H9 (cell line): Measurements from ENCODE around the gene FMO5. TPM values are rescaled to one million over a fixed set of nuclear protein-coding genes. Genes with fewer than 3 reads are reported as not detected.

ENCODE experiments used
- DNase-seq: peaks from one replicate; pipeline ENCODE4 v3.0.0-alpha.2; 2017
- H2AFZ ChIP-seq: one replicate; pipeline ENCODE4 v1.6.1; 2013; ENCODE audit warnings: mild to moderate bottlenecking, low read length, control low read depth, moderate library complexity
- H2AK5ac ChIP-seq: 2 replicates; pipeline ENCODE4 v1.6.1; 2013; ENCODE audit warnings: low read length, control low read depth, mixed read lengths; ENCODE audit not compliant: insufficient read length
- H2BK120ac ChIP-seq: one replicate; pipeline ENCODE4 v1.6.1; 2013; ENCODE audit warnings: low read depth, mild to moderate bottlenecking, low read length, control low read depth, inconsistent platforms; ENCODE audit not compliant: poor library complexity, severe bottlenecking
- H2BK12ac ChIP-seq: 2 replicates; pipeline ENCODE4 v1.6.1; 2013; ENCODE audit warnings: low read length, control low read depth, mixed read lengths, low read depth; ENCODE audit not compliant: insufficient read length
- H2BK15ac ChIP-seq: 2 replicates; pipeline ENCODE4 v1.6.1; 2013; ENCODE audit warnings: low read depth, low read length, control low read depth
- H2BK20ac ChIP-seq: one replicate; pipeline ENCODE4 v1.6.1; 2013; ENCODE audit warnings: low read depth, mild to moderate bottlenecking, low read length, control low read depth, inconsistent platforms; ENCODE audit not compliant: poor library complexity, severe bottlenecking
- H2BK5ac ChIP-seq: 2 replicates; pipeline ENCODE4 v1.6.1; 2013; ENCODE audit warnings: low read length, control low read depth, mixed read lengths; ENCODE audit not compliant: insufficient read length
- H3K14ac ChIP-seq: 2 replicates; pipeline ENCODE4 v1.6.1; 2013; ENCODE audit warnings: low read length, control low read depth; ENCODE audit not compliant: insufficient read depth
- H3K18ac ChIP-seq: 2 replicates; pipeline ENCODE4 v1.6.1; 2013; ENCODE audit warnings: low read depth, mild to moderate bottlenecking, mixed read lengths, low read length, control low read depth; ENCODE audit not compliant: insufficient read length
- H3K23ac ChIP-seq: 2 replicates; pipeline ENCODE4 v1.6.1; 2013; ENCODE audit warnings: low read length, control low read depth, mixed read lengths, low read depth; ENCODE audit not compliant: insufficient read length
- H3K23me2 ChIP-seq: 2 replicates; pipeline ENCODE4 v1.6.1; 2013; ENCODE audit warnings: low read depth, mild to moderate bottlenecking, mixed read lengths, low read length, control low read depth; ENCODE audit not compliant: insufficient read length, poor library complexity, severe bottlenecking
- H3K27ac ChIP-seq: 2 replicates; pipeline ENCODE4 v1.5.1; 2013; ENCODE audit warnings: low read length, control low read depth, mixed read lengths, low read depth; ENCODE audit not compliant: insufficient read length
- H3K27me3 ChIP-seq: 2 replicates; pipeline ENCODE4 v1.6.1; 2013; ENCODE audit warnings: low read length, control low read depth, inconsistent platforms; ENCODE audit not compliant: insufficient read depth
- H3K4ac ChIP-seq: 2 replicates; pipeline ENCODE4 v1.6.1; 2013; ENCODE audit warnings: low read depth, mild to moderate bottlenecking, control low read depth, inconsistent platforms, low read length, moderate library complexity
- H3K4me1 ChIP-seq: 2 replicates; pipeline ENCODE4 v1.6.1; 2013; ENCODE audit warnings: low read length, control low read depth, inconsistent platforms; ENCODE audit not compliant: insufficient read depth
- H3K4me2 ChIP-seq: 2 replicates; pipeline ENCODE4 v1.6.1; 2013; ENCODE audit warnings: low read length, control low read depth, mixed read lengths; ENCODE audit not compliant: insufficient read length, insufficient read depth
- H3K56ac ChIP-seq: 2 replicates; pipeline ENCODE4 v1.6.1; 2013; ENCODE audit warnings: low read depth, mild to moderate bottlenecking, mixed read lengths, low read length, control low read depth; ENCODE audit not compliant: insufficient read length
- H3K79me1 ChIP-seq: 2 replicates; pipeline ENCODE4 v1.6.1; 2013; ENCODE audit warnings: low read depth, mild to moderate bottlenecking, moderate library complexity, low read length, control low read depth, inconsistent platforms; ENCODE audit not compliant: insufficient read depth, poor library complexity, severe bottlenecking
- H3K79me2 ChIP-seq: 2 replicates; pipeline ENCODE4 v1.6.1; 2013; ENCODE audit warnings: low read length, control low read depth, inconsistent platforms; ENCODE audit not compliant: insufficient read depth
- H3K9ac ChIP-seq: 2 replicates; pipeline ENCODE4 v1.6.1; 2013; ENCODE audit warnings: low read length, control low read depth, mixed read lengths; ENCODE audit not compliant: insufficient read length; ENCODE audit errors: extremely low read depth
- H3K9me3 ChIP-seq: one replicate; pipeline ENCODE4 v1.6.1; 2013; ENCODE audit warnings: low read depth, low read length, inconsistent platforms; ENCODE audit not compliant: control insufficient read depth
- H3T11ph ChIP-seq: one replicate; pipeline ENCODE4 v1.6.1; 2013; ENCODE audit warnings: mild to moderate bottlenecking, low read length, control low read depth, inconsistent platforms
- H4K20me1 ChIP-seq: one replicate; pipeline ENCODE4 v1.6.1; 2013; ENCODE audit not compliant: control insufficient read depth, insufficient read length, insufficient read depth
- H4K5ac ChIP-seq: 2 replicates; pipeline ENCODE4 v1.6.1; 2013; ENCODE audit warnings: low read depth, mild to moderate bottlenecking, mixed read lengths, low read length, control low read depth; ENCODE audit not compliant: insufficient read length
- H4K8ac ChIP-seq: replicated peaks from 2 replicates; pipeline ENCODE4 v1.6.1; 2013; ENCODE audit warnings: low read length, control low read depth, mixed read lengths, low read depth; ENCODE audit not compliant: insufficient read length
- H4K91ac ChIP-seq: 2 replicates; pipeline ENCODE4 v1.6.1; 2013; ENCODE audit warnings: low read depth, mild to moderate bottlenecking, moderate library complexity, mixed read lengths, low read length, control low read depth; ENCODE audit not compliant: insufficient read length
- H3K27ac Mint-ChIP-seq, 3 experiments: 2 replicates in 2 of 3; 3 replicates in 1 of 3; pipeline ENCODE4 v1.8.0; 2020 to 2021; ENCODE audit warnings: mixed read lengths in 3 of 3, mild to moderate bottlenecking in 1 of 3, moderate library complexity in 1 of 3
- H3K27me3 Mint-ChIP-seq: 2 replicates; pipeline ENCODE4 v1.8.0; 2021; ENCODE audit warnings: low read depth, mild to moderate bottlenecking, moderate library complexity, mixed read lengths
- H3K36me3 Mint-ChIP-seq, 3 experiments: 2 replicates in 2 of 3; 3 replicates in 1 of 3; pipeline ENCODE4 v1.8.0; 2020 to 2021; ENCODE audit warnings: low read depth in 3 of 3, mixed read lengths in 3 of 3; ENCODE audit not compliant: insufficient read depth in 1 of 3
- H3K4me1 Mint-ChIP-seq, 2 experiments: 2 replicates each; pipeline ENCODE4 v1.8.0; 2020; ENCODE audit warnings: mixed read lengths in 2 of 2
- H3K4me3 Mint-ChIP-seq, 2 experiments: 2 replicates in 1 of 2; 3 replicates in 1 of 2; pipeline ENCODE4 v1.8.0; 2020 to 2021; ENCODE audit warnings: mild to moderate bottlenecking in 2 of 2, mixed read lengths in 2 of 2, moderate library complexity in 1 of 2
- H3K9me3 Mint-ChIP-seq, 2 experiments: 2 replicates in 1 of 2; 3 replicates in 1 of 2; pipeline ENCODE4 v1.8.0; 2020; ENCODE audit warnings: mild to moderate bottlenecking in 2 of 2, mixed read lengths in 2 of 2, moderate library complexity in 1 of 2
- WGBS: extraction: QIAGEN DNeasy Blood & Tissue Kit; methylation state at CpG from one replicate; pipeline ENCODE4 v1.1.7; 2013; ENCODE audit warnings: missing lambda C conversion rate, low lambda C conversion rate, mixed read lengths; ENCODE audit not compliant: insufficient read length; ENCODE audit errors: extremely low coverage; 5-methylcytosine and 5-hydroxymethylcytosine counted together
- total RNA-seq: library from RNA; stranded (reverse); gene quantifications from 2 replicates; pipeline ENCODE4 v1.2.1, GENCODE V29; 2021
- TF ChIP-seq, protein P1 (sequence below): fragments of 200-600 bp; sonication (generic); conservative IDR thresholded peaks from 3 replicates; pipeline ENCODE4 v1.8.0; 2021; ENCODE audit warnings: antibody characterized with exemption, mild to moderate bottlenecking

FMO5 gene
- total RNA-seq, 1 experiment from 2014 or later: 0.61 TPM

DNA sequence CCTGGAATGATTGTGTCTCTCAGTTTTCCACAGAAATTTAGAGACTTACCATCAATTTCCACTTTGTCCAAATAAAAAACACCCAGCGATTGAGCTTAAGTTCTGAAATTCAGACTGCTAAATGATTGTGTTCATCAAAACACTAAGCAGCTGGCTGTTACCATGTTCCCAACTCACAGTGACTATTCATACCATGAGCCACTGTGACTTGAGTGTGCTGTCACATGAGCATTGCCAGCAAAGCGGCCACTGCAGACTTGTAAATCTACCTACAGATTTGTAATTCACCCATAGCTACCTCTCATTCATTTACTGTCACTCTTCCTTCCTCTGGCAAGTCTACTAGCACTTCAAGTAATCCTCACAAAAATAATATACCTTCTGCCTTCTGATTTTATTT is 35.6 kb downstream of the FMO5 start:
- Histone ChIP-seq H2BK15ac (no peak overlapping the region), H2BK20ac (no peak overlapping the region), H3K27me3 (no peaks in the 10 kb centered on the region), H3K79me2 (no peaks in the 10 kb centered on the region), H4K20me1 (no peaks in the 10 kb centered on the region), H3K56ac (no peak overlapping the region), H3K9ac (no peak overlapping the region), H3K18ac (no peak overlapping the region), H3K4me1 (peaks cover 4% of the 10 kb centered on the region; the same call in 1 of the 2 replicates), H4K8ac (no peak overlapping the region), H2AK5ac (no peak overlapping the region), H3T11ph (no peak overlapping the region), H3K23me2 (no peaks in the 10 kb centered on the region), H3K23ac (no peak overlapping the region), H3K4ac (no peak overlapping the region), H2BK120ac (no peak overlapping the region), H2BK5ac (no peak overlapping the region), H4K91ac (no peak overlapping the region), H2AFZ (no peak overlapping the region), H4K5ac (no peak overlapping the region), H3K9me3 (no peaks in the 10 kb centered on the region), H3K27ac (no peak overlapping the region), H3K4me2 (no peak overlapping the region), H2BK12ac (no peak overlapping the region), H3K14ac (no peak overlapping the region), H3K79me1 (no peaks in the 10 kb centered on the region)
- no peak for DNase-seq
- TF ChIP-seq, protein P1, sequence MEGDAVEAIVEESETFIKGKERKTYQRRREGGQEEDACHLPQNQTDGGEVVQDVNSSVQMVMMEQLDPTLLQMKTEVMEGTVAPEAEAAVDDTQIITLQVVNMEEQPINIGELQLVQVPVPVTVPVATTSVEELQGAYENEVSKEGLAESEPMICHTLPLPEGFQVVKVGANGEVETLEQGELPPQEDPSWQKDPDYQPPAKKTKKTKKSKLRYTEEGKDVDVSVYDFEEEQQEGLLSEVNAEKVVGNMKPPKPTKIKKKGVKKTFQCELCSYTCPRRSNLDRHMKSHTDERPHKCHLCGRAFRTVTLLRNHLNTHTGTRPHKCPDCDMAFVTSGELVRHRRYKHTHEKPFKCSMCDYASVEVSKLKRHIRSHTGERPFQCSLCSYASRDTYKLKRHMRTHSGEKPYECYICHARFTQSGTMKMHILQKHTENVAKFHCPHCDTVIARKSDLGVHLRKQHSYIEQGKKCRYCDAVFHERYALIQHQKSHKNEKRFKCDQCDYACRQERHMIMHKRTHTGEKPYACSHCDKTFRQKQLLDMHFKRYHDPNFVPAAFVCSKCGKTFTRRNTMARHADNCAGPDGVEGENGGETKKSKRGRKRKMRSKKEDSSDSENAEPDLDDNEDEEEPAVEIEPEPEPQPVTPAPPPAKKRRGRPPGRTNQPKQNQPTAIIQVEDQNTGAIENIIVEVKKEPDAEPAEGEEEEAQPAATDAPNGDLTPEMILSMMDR: no peak
- Mint-ChIP-seq H3K27me3 (no peaks in the 10 kb centered on the region; the same call in 1 of the 2 replicates), H3K4me3 (no peak overlapping the region), H3K4me1 (peaks cover 6 to 10% of the 10 kb centered on the region in 2 experiments), H3K27ac (no peak overlapping the region), H3K9me3 (no peaks in the 10 kb centered on the region; a peak in 1 of 5 replicates), H3K36me3 (no peaks in the 10 kb centered on the region)
- no CpG with 5 or more reads among the region's 2 CpGs for WGBS
